ENCODE data around the gene ARL8A. TPM values are rescaled to one million over a fixed set of nuclear protein-coding genes. Genes with fewer than 3 reads are reported as not detected.
A peak's percentile ranks its signal among the peaks of the same experiment; 100 is the strongest.
"Not testable (repeated sequence)": the region's sequence is repeated elsewhere in the genome, so short reads cannot be mapped to it uniquely, and the experiment has no call there.

The ARL8A gene
- total RNA-seq, 2 donors from 2014 or later, result 68.0 to 80.0 TPM

DNA sequence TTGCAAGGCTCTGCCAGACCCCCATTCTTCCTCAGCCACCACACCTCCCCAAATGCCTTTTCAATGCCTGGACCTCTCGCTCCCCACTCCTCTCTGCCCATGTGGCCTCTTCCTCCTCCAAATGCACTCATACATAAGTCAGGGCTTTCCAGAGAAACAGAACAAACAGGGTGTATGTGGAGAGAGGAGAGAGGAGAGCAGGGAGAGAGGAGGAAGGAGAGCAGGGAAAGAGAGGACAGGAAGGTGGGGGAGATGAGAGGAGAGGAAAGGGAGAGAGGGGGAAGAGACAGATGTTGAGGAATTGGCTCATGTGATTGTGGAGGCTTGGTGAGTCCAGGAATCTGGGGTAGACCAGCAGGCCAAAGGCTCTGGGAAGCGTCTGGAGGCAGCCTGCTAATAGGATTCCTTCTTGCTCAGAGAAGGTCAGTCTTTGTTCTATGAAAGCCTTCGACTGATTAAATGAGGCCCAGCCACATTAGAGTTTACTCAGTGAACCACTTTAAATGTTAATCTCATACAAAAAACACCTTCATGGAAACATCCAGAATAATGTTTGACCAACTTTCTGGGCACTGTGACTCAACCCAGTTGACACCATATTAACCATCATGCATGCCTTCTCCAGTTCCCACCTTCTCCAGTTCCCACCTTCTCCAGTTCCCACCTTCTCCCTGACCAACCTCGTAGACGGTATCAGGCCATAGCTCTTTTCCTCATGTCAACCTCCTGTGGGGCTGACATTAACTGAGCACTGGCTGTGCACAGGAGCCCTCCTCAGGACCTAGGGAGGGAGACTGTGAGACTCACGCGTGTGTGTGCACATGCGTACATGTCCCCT is 37.7 kb upstream of the ARL8A start:
- Mint-ChIP-seq H3K4me1 (ENCODE audit: low read depth in 2 of 2) (peaks cover 7 to 12% of the 10 kb centered on the region in 2 donors), H3K4me3 (no peak overlapping the region), H3K27ac (no peak overlapping the region), H3K9me3 (no peaks in the 10 kb centered on the region), H3K27me3 (peaks cover 0 to 7% of the 10 kb centered on the region in 2 donors), H3K36me3 (no peaks in the 10 kb centered on the region)
- DNase-seq (ENCODE audit: low spot score) (no peak), ATAC-seq (no peak)

DNA sequence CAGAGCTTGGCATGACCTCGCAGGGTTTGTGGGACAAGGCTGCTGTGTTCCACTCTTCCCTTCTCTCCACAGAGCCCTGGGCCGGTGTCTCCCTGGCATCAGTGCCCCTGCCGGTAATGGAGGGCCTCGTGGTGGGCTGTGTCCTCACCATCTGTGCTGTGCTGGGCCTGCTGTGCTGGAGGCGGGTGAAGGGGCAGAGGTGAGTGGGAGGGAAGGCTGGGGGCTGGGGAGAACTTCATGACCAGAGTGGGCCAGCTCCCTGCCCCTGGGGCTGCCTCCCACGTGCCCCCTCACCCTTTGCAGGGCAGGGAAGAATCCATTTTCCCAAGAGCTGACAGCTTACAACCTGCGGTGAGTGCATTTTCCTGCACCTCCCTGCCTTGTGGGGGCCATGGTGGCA is 37.0 kb upstream of the ARL8A start:
- DNase-seq (ENCODE audit: low spot score) (no peak), ATAC-seq (no peak)
- Mint-ChIP-seq H3K36me3 (no peaks in the 10 kb centered on the region), H3K4me3 (no peak overlapping the region), H3K27ac (no peak overlapping the region), H3K27me3 (peaks cover 0 to 7% of the 10 kb centered on the region in 2 donors), H3K4me1 (ENCODE audit: low read depth in 2 of 2) (peaks cover 7 to 12% of the 10 kb centered on the region in 2 donors), H3K9me3 (no peaks in the 10 kb centered on the region)

DNA sequence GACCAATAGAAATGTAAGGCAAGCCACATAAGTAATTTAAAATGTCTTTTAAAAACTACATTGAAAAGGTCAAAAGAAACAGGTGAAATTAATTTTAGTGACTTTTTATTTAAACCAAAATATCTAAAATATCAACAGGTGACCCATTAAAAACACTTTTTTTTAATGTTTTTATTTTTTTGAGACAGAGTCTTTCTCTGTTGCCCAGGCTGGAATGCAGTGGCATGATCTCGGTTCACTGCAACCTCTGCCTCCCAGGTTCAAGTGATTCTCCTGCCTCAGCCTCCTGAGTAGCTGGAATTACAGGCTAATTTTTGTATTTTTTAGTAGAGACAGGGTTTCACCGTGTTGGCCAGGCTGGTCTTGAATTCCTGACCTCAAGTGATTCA is 36.2 kb upstream of the ARL8A start:
- H3K27ac Mint-ChIP-seq; H3K9me3 Mint-ChIP-seq; H3K4me3 Mint-ChIP-seq; ATAC-seq; H3K27me3 Mint-ChIP-seq; H3K36me3 Mint-ChIP-seq; DNase-seq (ENCODE audit: low spot score): not testable (repeated sequence)
- peaks cover 7 to 12% of the 10 kb centered on the region in 2 donors for H3K4me1 Mint-ChIP-seq (ENCODE audit: low read depth in 2 of 2)

- H3K9me3 Mint-ChIP-seq, result no peaks in the 10 kb centered on the region
- ATAC-seq (no peak), DNase-seq (ENCODE audit: low spot score) (no peak)
- H3K27ac Mint-ChIP-seq, result no peak overlapping the region
- no peaks in the 10 kb centered on the region for H3K36me3 Mint-ChIP-seq
- H3K27me3 Mint-ChIP-seq, result peaks cover 0 to 7% of the 10 kb centered on the region in 2 donors
- H3K4me3 Mint-ChIP-seq, result no peak overlapping the region
- peaks cover 7 to 12% of the 10 kb centered on the region in 2 donors for H3K4me1 Mint-ChIP-seq (ENCODE audit: low read depth in 2 of 2)
Measured at GRCh38 chr1:202179828-202180750, 35.6 kb upstream of the ARL8A start.

GRCh38 chr1:202176949-202177927 is 32.7 kb upstream of the ARL8A start:
- no peaks in the 10 kb centered on the region for H3K4me1 Mint-ChIP-seq (ENCODE audit: low read depth in 2 of 2)
- H3K36me3 Mint-ChIP-seq, result no peaks in the 10 kb centered on the region
- H3K27ac Mint-ChIP-seq, result no peak overlapping the region
- ATAC-seq (no peak), DNase-seq (ENCODE audit: low spot score) (no peak)
- no peaks in the 10 kb centered on the region for H3K9me3 Mint-ChIP-seq
- no peaks in the 10 kb centered on the region for H3K27me3 Mint-ChIP-seq
- H3K4me3 Mint-ChIP-seq, result no peak overlapping the region

GRCh38 chr1:202173993-202174392 is 29.5 kb upstream of the ARL8A start:
- Mint-ChIP-seq H3K27me3 (no peaks in the 10 kb centered on the region), H3K4me1 (ENCODE audit: low read depth in 2 of 2) (no peaks in the 10 kb centered on the region), H3K4me3 (no peak overlapping the region), H3K27ac (no peak overlapping the region), H3K36me3 (no peaks in the 10 kb centered on the region), H3K9me3 (no peaks in the 10 kb centered on the region)
- ATAC-seq, result no peak
- no peak for DNase-seq (ENCODE audit: low spot score)

- no peaks in the 10 kb centered on the region for H3K9me3 Mint-ChIP-seq
- no peak overlapping the region for H3K4me3 Mint-ChIP-seq
- no peaks in the 10 kb centered on the region for H3K4me1 Mint-ChIP-seq (ENCODE audit: low read depth in 2 of 2)
- no peaks in the 10 kb centered on the region for H3K36me3 Mint-ChIP-seq
- no peak for DNase-seq (ENCODE audit: low spot score)
- H3K27ac Mint-ChIP-seq, result no peak overlapping the region
- H3K27me3 Mint-ChIP-seq, result no peaks in the 10 kb centered on the region
- ATAC-seq, result peak; percentile 22 to 34
Measured at GRCh38 chr1:202172015-202172355, 27.4 kb upstream of the ARL8A start.

DNA sequence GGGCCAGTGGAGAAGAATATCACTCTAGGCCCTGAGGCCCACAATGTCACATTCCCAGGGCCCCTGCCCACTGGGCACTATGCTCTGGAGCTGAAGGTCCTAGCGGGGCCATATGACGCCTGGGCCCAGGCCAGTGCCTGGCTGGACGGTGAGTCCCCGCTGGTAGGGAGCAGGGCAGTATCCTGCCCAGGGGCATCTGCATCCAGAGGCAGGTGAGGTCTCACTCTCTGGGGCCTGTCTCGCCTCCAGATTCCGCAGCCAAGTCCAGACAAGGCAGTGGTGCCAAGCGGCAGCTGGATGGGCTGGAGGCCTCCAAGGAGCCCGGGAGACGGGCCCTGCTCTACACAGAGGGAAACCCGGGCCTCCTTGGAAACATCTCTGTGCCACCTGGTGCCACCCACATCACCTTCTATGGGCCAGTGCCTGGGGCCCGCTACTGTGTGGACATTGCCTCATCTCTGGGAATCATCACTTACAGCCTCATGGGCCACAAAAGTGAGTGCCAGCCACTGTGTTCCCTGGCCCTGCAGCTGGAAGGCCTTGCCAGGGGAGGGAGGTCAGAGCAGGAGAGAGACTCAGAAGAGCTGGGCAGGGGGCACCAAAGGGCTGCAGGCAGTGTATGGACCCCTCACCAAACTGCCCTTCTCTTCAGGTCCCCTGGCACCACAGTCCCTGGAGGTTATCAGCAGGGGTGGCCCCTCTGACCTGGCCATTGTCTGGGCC is 26.9 kb upstream of the ARL8A start:
- H3K4me1 Mint-ChIP-seq (ENCODE audit: low read depth in 2 of 2), result peaks cover 0 to 4% of the 10 kb centered on the region in 2 donors
- DNase-seq (ENCODE audit: low spot score) (no peak), ATAC-seq (peak; percentile 17 to 32)
- no peaks in the 10 kb centered on the region for H3K9me3 Mint-ChIP-seq
- H3K4me3 Mint-ChIP-seq, result no peak overlapping the region
- no peak overlapping the region for H3K27ac Mint-ChIP-seq
- no peaks in the 10 kb centered on the region for H3K27me3 Mint-ChIP-seq
- H3K36me3 Mint-ChIP-seq, result no peaks in the 10 kb centered on the region

DNA sequence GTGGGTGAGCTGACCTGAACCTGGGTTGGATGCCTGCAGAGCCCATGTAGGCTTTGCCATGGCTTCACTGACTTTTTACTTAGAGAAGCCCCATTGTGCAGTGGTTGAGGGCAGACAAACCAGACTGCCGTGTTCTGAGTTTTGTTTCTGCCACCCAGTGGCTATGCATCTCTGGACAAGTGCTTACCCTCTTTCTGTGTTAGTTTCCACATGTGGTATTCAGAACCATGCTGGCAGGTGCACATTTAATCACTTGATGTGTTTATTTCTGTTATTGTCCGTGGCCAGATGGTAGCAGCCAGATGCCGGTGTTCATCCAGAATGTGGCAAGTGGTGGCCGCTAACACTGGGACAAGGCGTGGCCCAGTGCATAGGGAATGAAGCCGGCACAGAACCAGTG is 26.2 kb upstream of the ARL8A start:
- H3K27me3 Mint-ChIP-seq, result no peaks in the 10 kb centered on the region
- ATAC-seq (no peak), DNase-seq (ENCODE audit: low spot score) (no peak)
- no peak overlapping the region for H3K4me3 Mint-ChIP-seq
- peaks cover 0 to 5% of the 10 kb centered on the region in 2 donors for H3K4me1 Mint-ChIP-seq (ENCODE audit: low read depth in 2 of 2)
- H3K36me3 Mint-ChIP-seq, result no peaks in the 10 kb centered on the region
- no peak overlapping the region for H3K27ac Mint-ChIP-seq
- H3K9me3 Mint-ChIP-seq, result no peaks in the 10 kb centered on the region

DNA sequence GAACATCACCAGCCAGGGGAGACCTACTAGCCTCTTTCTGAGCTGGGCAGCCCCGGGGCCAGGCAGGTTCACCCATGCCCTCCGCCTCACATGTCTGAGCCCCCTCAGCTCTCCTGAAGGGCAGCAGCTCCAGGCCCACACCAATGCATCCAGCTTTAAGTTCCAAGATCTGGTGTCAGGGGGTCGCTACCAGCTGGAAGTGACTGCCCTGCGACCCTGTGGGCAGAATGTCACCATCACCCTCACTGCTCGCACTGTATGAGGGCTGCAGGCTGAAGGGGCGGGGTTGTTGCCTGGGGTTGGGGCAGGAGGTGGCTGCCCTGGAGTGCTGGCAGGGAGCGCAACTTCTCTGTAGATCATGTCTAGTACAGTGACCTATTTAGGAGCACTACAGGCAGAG is 24.3 kb upstream of the ARL8A start:
- Mint-ChIP-seq H3K4me1 (ENCODE audit: low read depth in 2 of 2) (peaks cover 9 to 15% of the 10 kb centered on the region in 2 donors), H3K4me3 (no peak overlapping the region), H3K36me3 (no peaks in the 10 kb centered on the region), H3K27me3 (no peaks in the 10 kb centered on the region), H3K27ac (peak overlapping the region in 1 of 2 donors; percentile 61), H3K9me3 (no peaks in the 10 kb centered on the region)
- ATAC-seq (no peak), DNase-seq (ENCODE audit: low spot score) (no peak)

GRCh38 chr1:202167708-202168415 is 23.3 kb upstream of the ARL8A start:
- peak overlapping the region in 1 of 2 donors; percentile 61 for H3K27ac Mint-ChIP-seq
- H3K9me3 Mint-ChIP-seq, result no peaks in the 10 kb centered on the region
- no peak overlapping the region for H3K4me3 Mint-ChIP-seq
- ATAC-seq (no peak), DNase-seq (ENCODE audit: low spot score) (no peak)
- H3K27me3 Mint-ChIP-seq, result no peaks in the 10 kb centered on the region
- H3K4me1 Mint-ChIP-seq (ENCODE audit: low read depth in 2 of 2), result peaks cover 13 to 23% of the 10 kb centered on the region in 2 donors
- no peaks in the 10 kb centered on the region for H3K36me3 Mint-ChIP-seq

DNA sequence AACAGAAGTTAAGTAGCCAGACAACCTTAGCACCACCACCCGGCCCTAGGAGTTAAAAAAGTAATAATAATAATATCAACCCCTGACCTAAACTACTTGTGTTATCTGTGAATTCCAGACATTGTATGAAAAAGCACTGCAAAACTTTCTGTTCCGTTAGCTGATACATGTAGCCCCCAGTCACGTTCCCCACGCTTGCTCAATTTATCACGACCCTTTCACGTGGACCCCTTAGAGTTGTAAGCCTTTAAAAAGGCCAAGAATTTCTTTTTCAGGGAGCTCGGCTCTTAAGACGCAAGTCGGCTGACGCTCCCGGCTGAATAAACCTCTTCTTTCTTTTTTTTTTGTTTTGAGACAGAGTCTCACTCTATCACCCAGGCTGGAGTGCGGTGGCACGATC is 22.5 kb upstream of the ARL8A start:
- ATAC-seq; H3K9me3 Mint-ChIP-seq; DNase-seq (ENCODE audit: low spot score); H3K36me3 Mint-ChIP-seq; H3K4me3 Mint-ChIP-seq; H3K27me3 Mint-ChIP-seq: not testable (repeated sequence)
- peaks cover 21 to 31% of the 10 kb centered on the region in 2 donors for H3K4me1 Mint-ChIP-seq (ENCODE audit: low read depth in 2 of 2)
- peak overlapping the region in 1 of 2 donors; percentile 28 for H3K27ac Mint-ChIP-seq
